ENCODE results near the gene ARHGAP24.
"Not testable (repeated sequence)": the region's sequence is repeated elsewhere in the genome, so short reads cannot be mapped to it uniquely, and the experiment has no call there.

GRCh38 chr4:86021671-86022070 is 546.7 kb downstream of the ARHGAP24 start:
- TF ChIP-seq CTCF (IDR thresholded peaks at IDR 0.05); EZH2 (IDR thresholded peaks at IDR 0.05; ENCODE audit: borderline replicate concordance, insufficient read depth, low read depth, low read length, poor library complexity, severe bottlenecking): not testable (repeated sequence)
